GM19372 (cell line): ENCODE data around the gene FAM83F.
"Not testable (repeated sequence)": the region's sequence is repeated elsewhere in the genome, so short reads cannot be mapped to it uniquely, and the experiment has no call there.

Experiments
- ATAC-seq: cut with Tn5 transposase; IDR thresholded peaks from one replicate; pipeline ENCODE4 v1.9.1; 2021; ENCODE audit warnings: mild to moderate bottlenecking, low read depth, moderate library complexity; ENCODE audit not compliant: unreplicated experiment

The FAM83F gene

GRCh38 chr22:40009951-40010671 is 15.4 kb downstream of the FAM83F start:
- ATAC-seq, result no peak

DNA sequence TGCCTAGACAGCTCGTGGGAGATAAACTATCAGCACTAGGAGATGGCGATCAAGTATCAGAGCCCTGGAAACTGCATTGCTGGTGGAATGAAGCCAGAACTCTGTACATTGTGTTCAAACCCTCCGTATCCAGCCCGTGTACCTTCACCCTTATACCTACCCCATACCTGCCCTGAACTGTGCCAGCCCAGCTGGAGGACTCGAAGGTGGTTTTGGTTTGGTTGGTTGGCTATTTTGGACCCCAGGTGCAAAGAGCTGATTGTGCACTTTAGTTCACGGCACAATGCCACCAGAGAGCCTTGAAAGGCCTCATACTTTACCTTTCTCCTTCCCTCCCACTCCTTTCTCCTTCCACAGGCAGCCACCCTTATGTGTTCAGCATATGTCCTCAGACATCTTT is 16.0 kb downstream of the FAM83F start:
- ATAC-seq, result no peak

DNA sequence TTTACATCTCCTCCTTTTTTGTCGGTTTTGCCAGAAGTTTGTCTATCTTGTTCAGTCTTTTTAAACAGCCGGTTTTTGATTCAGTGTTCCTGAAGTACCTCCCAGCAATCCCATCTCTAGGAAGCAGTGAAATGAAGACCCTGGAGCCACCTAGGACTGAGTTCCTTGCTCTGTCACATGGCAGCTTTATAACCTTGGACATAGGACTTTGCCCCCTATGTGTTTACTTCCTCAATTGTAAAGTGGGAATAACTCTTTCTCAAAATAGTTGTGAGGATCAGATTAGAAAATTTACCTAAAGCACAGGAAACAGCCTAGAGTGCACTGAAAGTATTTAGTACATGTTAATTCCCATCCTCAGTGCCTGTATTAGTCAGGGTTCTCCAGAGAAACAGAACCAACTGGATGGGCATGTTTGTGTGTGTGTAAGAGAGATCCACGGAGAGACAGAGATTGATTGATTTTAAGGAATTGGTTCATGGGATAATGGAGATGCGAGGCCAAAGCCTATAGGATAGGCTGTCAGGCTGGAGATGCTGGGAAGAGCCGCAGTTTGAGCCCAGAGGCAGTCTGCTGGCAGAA is 20.0 kb downstream of the FAM83F start:
- ATAC-seq, result no peak

- no peak for ATAC-seq
Observed at GRCh38 chr22:40015358-40015976, 20.7 kb downstream of the FAM83F start.

GRCh38 chr22:40018051-40018450 is 23.3 kb downstream of the FAM83F start:
- ATAC-seq, result no peak

DNA sequence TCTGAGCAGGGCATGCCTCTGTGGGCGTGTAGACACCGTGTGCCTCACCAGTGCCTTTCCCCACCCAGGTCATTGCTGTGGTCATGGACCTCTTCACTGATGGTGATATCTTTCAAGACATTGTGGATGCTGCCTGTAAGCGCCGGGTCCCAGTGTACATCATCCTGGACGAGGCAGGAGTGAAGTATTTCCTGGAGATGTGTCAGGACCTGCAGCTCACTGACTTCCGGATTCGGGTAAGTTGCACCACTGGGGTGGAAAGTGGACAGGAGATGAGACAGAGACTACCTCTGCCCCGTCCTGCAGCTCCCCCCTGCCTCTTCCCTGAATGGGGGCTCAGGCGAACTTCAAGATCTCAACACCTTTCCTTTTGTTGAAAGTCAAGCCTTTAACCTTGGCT is 24.3 kb downstream of the FAM83F start:
- ATAC-seq, result no peak

DNA sequence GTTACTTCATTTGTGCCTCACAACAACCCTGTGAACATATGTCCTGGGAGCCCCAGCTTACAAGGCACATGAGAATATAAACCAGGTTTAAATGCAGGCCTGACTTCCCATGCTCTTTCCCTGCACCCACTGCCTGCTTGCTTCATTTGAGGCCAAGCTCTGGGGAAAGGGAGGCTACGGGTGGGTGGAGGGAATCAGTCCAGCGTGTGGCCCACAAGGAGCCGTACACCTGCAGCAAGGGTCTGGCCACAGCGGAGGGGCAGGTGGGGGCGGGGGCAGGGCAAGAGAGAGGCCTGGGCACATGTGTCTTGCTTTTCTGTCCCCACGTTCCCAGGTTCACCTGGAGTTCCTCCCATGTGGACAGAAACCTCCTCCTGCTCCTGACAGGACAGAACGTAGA is 26.2 kb downstream of the FAM83F start:
- ATAC-seq, result no peak

- ATAC-seq, result no peak
Observed at GRCh38 chr22:40021401-40022000, 26.7 kb downstream of the FAM83F start.

DNA sequence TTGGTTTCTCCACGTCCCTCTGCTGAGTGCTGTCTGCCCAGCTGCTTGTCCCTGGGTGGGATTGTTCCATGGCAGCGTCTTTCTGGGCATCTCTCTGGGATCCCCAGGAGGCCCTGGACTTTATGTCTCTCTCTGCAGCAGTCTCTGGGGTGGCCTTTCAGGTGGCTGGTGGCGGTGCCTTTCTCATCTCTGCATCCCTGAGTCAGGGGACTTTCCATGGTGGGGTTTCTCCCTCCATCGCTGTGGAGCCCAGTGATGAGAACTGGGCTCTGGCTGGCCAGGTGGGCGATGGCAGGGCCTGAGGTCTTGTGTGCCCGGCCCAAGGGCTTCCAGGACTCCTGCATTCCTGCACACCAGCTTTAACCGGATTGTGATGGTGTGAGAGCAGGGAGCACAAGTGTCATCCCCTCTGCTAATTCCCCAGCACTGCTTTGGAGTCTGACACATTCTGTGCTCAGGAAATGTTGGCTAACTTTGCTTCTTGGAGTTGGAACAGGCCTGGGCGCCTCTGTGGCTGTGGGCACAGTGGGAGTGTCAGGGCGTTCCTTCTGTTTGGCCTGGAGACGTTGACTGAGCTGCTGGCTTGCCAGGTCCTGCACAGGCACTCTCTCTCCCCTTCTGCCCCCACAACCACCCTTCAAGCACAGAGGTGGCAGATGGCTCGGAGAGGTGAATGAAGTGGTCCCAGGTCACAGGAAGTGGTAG is 27.9 kb downstream of the FAM83F start:
- no peak for ATAC-seq

DNA sequence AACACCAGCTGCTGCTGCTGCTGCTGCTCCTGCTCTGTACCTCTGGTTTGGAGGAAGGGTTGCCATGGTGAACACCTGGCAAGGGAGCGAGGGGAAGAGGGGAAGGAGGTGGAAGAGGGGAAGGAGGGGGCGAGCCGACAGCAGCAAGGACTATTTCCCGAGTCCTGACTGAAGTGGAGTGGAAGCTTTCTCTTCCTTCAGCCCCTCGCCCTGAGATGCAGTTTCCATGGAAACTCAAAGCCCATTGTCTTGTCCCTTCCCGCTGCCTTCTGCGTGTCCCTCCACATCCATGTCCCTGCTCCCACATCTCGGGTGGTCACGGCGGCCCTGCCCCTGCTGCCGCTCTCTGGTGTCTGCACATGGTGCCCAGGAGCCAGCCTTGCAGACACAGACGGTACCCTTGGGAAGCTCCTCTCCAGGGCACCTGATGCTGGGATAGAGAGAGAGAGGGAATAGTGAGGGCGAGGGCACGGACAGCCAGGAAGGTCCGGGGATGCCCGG is 28.6 kb downstream of the FAM83F start:
- no peak for ATAC-seq

DNA sequence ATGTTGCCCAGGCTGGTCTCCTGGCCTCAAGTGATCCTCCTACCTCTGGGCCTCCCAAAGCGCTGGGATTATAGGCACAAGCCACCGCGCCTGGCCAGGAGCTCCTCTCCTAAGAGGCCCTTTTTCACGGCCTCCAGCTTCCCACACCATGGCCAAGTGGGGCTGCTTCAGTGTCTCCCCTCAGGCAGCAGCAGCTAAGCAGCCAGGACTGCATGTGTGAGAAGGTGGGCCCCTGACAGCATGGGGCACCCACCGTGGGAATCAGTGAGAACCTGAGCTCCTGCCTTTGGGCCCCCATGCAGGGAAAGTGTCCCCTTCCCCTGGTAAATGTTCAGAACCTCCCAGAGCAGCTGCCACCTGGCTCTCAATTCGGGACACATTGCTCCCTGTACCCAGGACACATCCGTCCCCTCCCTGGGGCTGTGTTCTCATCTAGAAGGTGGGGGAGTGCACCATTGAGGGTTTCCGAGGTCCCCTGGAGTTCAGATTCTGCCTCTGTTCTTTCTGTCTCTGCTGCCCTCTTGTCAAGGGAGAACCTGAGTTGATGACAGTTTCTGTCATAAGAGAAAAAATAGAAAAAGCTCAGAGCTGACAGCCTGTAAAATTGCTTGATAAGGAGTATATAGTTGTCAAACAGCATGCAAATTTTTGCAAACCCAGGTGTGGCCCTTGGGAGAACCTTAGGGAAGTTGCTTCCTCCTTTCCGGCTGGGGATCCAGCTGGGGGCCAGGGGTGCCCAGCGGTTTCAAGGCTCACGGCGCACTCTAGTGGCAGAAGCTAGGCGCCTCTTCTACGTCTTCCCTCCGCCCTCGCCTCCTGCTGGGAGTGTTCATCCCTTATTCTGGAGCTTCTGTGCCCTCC is 29.7 kb downstream of the FAM83F start:
- no peak for ATAC-seq

DNA sequence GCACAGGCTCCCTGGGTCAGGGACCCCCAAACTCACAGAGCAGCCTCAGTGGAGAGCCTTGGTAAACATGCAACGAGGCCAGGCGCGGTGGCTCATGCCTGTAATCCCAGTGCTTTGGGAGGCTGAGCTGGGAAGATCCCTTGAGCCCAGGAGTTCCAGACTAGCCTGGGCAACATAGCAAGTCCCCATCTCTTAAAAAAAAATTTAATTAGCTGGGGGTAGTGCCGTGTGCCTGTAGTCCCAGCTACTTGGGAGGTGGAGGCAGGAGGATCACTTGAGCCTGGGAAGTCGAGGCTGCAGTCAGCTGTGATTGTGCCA is 30.3 kb downstream of the FAM83F start:
- not testable (repeated sequence) for ATAC-seq

DNA sequence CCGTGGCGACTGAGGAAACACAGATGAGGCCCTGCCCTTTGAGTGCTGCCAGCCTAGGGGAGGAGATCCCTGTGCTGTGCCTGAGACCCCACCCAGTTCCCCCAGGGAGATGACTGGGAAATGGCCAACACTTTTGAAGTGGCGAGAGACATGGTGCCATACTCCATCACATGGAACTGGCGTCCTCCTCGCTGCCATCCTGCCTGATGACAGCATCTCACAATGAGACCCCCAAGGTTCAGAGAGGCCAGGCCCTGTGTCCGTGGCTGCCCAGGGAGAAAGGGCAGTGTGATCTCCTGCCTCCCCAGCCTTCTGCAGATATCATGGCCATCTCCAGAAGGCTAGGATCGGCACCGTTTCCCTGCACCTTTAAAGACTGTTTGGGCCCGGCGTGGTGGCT is 31.1 kb downstream of the FAM83F start:
- no peak for ATAC-seq

- ATAC-seq, result no peak
Observed at GRCh38 chr22:40026641-40027040, 31.9 kb downstream of the FAM83F start.

- ATAC-seq, result no peak
Observed at GRCh38 chr22:40027191-40028097, 32.7 kb downstream of the FAM83F start.

DNA sequence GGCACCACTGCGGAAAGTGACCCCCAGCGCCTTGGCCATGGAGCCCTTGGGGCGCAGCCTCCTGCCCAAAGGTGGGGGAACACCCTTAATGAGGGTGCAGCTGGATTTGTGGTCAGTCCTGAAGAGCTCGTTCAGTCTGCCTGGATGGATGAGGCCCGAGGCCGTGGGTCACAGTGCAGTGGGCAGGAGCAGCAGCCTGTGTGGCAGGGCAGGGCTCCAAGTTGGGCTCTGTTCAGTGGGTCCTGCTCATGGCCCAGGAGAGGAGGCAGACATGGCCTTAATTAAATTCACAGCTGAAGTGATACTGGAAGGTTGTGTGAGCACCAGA is 33.3 kb downstream of the FAM83F start:
- no peak for ATAC-seq

GRCh38 chr22:40029189-40029890 is 34.6 kb downstream of the FAM83F start:
- no peak for ATAC-seq

GRCh38 chr22:40030026-40030757 is 35.4 kb downstream of the FAM83F start:
- no peak for ATAC-seq
